ENCODE data around the gene KRTAP5-4. TPM values are rescaled to one million over a fixed set of nuclear protein-coding genes. Genes with fewer than 3 reads are reported as not detected.

KRTAP5-4 gene
- total RNA-seq, 1 experiment from 2014 or later = not detected

Other genes with a start within 250 kb of the KRTAP5-4 start
- 4.5 and 8.2 TPM in 2 replicates for gene BRSK2, start 232.2 kb downstream of the KRTAP5-4 start, total RNA-seq (2014; rRNA removed; shearing (Covaris generic))
- 18.0 and 22.5 TPM in 2 replicates for gene MOB2, start 135.4 kb downstream of the KRTAP5-4 start, total RNA-seq (2014; rRNA removed; shearing (Covaris generic))
- 0.48 and 0.85 TPM in 2 replicates for gene DUSP8, start 49.9 kb downstream of the KRTAP5-4 start, total RNA-seq (2014; rRNA removed; shearing (Covaris generic))
- not detected in 2 replicates for gene KRTAP5-1, start 36.9 kb downstream of the KRTAP5-4 start, total RNA-seq (2014; rRNA removed; shearing (Covaris generic))
- 0.26 and 0.72 TPM in 2 replicates for gene KRTAP5-2, start 23.8 kb downstream of the KRTAP5-4 start, total RNA-seq (2014; rRNA removed; shearing (Covaris generic))
- gene KRTAP5-3, start 13.7 kb downstream of the KRTAP5-4 start, total RNA-seq (2014; rRNA removed; shearing (Covaris generic)) = not detected in 2 replicates
- gene KRTAP5-5, start 7.6 kb upstream of the KRTAP5-4 start, total RNA-seq (2014; rRNA removed; shearing (Covaris generic)) = not detected in 2 replicates
- gene KRTAP5-6, start 75.1 kb upstream of the KRTAP5-4 start, total RNA-seq (2014; rRNA removed; shearing (Covaris generic)) = not detected in 2 replicates
- gene IFITM10, start 128.5 kb upstream of the KRTAP5-4 start, total RNA-seq (2014; rRNA removed; shearing (Covaris generic)) = 0.11 TPM in 1 of 2 replicates, not detected in the other
- 428 and 450 TPM in 2 replicates for gene CTSD, start 141.8 kb upstream of the KRTAP5-4 start, total RNA-seq (2014; rRNA removed; shearing (Covaris generic))
- not detected in 2 replicates for gene SYT8, start 212.9 kb upstream of the KRTAP5-4 start, total RNA-seq (2014; rRNA removed; shearing (Covaris generic))
- not detected in 2 replicates for gene TNNI2, start 216.8 kb upstream of the KRTAP5-4 start, total RNA-seq (2014; rRNA removed; shearing (Covaris generic))
- gene LSP1, start 230.9 kb upstream of the KRTAP5-4 start, total RNA-seq (2014; rRNA removed; shearing (Covaris generic)) = not detected in 2 replicates

Data from SK-MEL-5 (cell line).